Forelimb muscle (tissue), 1 donor: Measurements from ENCODE around the gene SEPTIN11. TPM values are rescaled to one million over a fixed set of nuclear protein-coding genes. Genes with fewer than 3 reads are reported as not detected.

Experiments
- DNase-seq: peaks from one replicate; pipeline ENCODE4 v3.0.0-alpha.2; 2013; ENCODE audit warnings: low read depth
- polyA plus RNA-seq: library from polyadenylated mRNA; unstranded; fragments of 120-200 nt; gene quantifications from one replicate; pipeline ENCODE4 v1.2.1, GENCODE V29; 2013; ENCODE audit not compliant: insufficient read length

The SEPTIN11 gene
- polyA plus RNA-seq: 262 TPM

DNA sequence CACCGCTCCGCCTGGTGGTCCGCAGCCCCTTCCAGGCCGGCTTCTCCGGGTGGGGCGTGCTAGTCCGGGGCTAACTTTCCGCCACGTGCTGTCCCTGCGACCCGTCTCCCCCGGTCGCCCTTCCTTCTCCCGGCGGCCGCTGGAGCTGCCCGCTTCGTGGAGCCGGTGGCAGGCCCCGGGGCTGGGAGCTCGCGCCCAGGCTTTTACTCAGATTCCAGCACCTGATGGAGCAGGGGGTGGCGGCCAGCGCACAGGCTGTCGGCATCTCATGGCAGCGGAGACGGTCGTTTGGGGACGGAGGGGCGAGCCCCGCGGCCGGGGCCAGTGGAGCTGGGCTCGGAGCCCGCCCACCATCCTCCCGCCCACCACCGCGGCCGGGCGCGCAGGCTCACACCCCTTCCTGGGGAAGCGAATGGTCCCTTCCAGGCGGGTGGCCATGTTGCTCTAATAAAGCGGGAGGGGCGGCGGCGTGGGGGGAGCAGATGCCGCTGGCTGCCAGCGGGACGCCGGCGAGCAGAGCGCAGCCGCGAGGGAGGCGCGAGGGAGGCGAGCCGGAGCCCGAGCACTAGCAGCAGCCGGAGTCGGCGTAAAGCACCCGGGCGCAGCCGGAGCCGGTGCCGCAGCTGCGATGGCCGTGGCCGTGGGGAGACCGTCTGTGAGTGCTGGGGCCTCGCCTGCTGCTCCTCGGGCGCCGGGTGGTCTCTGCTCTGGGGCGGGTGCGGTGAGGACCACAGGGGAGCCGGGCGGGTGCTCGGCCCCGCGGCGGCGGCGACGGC is at the start of gene SEPTIN11:
SEPTIN11 (plus strand) TSS at position 477 of the 776 bp plus-strand sequence; CDS start at position 629, 152 bp downstream.
- DNase-seq: peak; percentile 84

GRCh38 chr4:76902233-76902890 is 47.2 kb upstream of the SEPTIN11 start:
- DNase-seq: no peak

- no peak for DNase-seq
Measured at GRCh38 chr4:76904646-76905190, 44.8 kb upstream of the SEPTIN11 start.

- no peak for DNase-seq
Measured at GRCh38 chr4:76905521-76905920, 44.0 kb upstream of the SEPTIN11 start.

GRCh38 chr4:76909711-76910110 is 39.8 kb upstream of the SEPTIN11 start:
- no peak for DNase-seq

GRCh38 chr4:76920715-76921114 is 28.8 kb upstream of the SEPTIN11 start:
- no peak for DNase-seq

- no peak for DNase-seq
Measured at GRCh38 chr4:76923619-76924357, 25.8 kb upstream of the SEPTIN11 start.

- no peak for DNase-seq
Measured at GRCh38 chr4:76926841-76927240, 22.7 kb upstream of the SEPTIN11 start.

GRCh38 chr4:76930685-76931084 is 18.9 kb upstream of the SEPTIN11 start:
- DNase-seq: no peak

- DNase-seq: no peak
Measured at GRCh38 chr4:76931087-76931486, 18.5 kb upstream of the SEPTIN11 start.

GRCh38 chr4:76931576-76932276 is 17.8 kb upstream of the SEPTIN11 start:
- no peak for DNase-seq

GRCh38 chr4:76939184-76939583 is 10.4 kb upstream of the SEPTIN11 start:
- DNase-seq: no peak

DNA sequence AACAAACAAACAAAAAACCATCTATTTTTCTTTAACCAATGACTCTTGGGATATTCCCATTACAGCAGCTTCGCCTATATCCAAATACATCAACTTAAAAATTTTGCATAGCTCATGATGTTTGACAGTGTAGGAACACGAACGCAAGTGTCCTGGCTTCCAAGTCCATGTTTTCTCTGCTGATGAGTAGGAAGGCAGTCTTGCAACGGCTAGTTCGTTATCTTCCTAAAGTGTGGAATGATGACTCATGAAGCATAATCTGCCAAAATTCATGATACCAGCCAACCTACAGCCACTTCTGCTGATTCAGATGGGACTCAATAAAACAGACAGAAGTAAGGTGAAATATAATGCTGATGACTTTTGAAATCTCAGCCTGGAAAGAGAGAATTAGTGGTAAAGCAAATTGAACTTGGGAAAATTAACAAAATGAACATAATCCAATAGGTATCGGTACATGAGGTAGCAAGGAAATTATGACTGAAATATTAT is 6.4 kb upstream of the SEPTIN11 start:
- no peak for DNase-seq

- no peak for DNase-seq
Measured at GRCh38 chr4:76943790-76944189, 5.8 kb upstream of the SEPTIN11 start.

DNA sequence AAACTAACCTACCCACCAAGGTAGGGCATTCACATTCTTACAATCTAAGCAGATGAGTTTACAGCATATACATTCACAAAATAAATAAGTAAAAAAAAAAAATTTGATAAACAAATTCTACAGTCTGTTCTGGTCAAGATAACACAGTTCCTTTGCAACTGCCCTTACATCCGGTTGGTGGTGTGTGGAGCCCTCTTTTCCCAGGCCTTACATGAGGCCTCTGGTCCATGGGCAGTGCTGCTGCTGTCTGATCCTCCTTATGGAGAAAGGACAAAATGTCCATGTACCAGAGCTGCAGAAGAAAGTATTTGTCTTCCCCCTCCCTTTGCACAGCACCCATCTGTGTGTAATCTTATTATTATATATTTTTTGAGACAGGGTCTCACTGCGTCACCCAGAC is 2.2 kb upstream of the SEPTIN11 start:
- no peak for DNase-seq

DNA sequence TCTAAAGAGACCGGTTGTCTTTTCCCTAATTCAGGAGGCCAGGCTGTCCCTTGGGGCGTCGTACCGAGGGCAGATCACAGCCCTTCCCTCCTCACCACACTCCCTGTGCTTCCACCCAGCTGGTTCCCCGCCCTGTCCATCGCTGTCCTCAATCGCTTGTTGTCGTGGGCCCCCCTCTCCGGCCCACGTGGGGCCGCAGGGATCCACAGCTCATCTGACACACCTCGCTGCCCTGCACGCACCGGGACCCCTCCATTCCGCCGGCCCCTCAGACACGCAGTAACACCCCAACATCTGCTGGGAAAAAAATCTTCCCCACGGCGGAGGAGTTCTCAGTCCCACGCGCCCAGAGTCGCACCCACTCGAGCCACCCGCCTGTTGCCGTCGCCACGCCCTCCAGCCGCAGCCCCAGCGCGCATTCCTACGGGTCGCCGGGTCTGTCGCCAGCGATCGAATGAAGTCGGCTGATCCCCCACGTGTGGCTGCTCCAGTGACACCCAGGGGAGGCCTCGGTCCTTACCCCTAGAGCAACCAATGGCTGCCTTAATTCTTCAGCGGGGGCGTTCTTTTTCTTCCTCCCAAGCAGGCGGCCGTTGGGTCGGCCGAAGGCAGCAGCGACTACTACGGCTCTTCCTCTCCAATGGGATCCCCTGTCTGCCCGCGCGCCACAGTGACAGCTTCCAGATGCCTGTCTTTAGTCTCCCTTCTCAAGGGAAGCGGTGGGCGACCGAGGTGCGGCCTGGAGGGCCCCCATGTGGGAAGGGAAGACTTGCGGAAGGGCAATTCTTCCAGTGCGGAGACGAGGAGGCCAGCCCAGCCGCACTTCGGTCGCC is 893 bp upstream of the SEPTIN11 start:
- DNase-seq: no peak

DNA sequence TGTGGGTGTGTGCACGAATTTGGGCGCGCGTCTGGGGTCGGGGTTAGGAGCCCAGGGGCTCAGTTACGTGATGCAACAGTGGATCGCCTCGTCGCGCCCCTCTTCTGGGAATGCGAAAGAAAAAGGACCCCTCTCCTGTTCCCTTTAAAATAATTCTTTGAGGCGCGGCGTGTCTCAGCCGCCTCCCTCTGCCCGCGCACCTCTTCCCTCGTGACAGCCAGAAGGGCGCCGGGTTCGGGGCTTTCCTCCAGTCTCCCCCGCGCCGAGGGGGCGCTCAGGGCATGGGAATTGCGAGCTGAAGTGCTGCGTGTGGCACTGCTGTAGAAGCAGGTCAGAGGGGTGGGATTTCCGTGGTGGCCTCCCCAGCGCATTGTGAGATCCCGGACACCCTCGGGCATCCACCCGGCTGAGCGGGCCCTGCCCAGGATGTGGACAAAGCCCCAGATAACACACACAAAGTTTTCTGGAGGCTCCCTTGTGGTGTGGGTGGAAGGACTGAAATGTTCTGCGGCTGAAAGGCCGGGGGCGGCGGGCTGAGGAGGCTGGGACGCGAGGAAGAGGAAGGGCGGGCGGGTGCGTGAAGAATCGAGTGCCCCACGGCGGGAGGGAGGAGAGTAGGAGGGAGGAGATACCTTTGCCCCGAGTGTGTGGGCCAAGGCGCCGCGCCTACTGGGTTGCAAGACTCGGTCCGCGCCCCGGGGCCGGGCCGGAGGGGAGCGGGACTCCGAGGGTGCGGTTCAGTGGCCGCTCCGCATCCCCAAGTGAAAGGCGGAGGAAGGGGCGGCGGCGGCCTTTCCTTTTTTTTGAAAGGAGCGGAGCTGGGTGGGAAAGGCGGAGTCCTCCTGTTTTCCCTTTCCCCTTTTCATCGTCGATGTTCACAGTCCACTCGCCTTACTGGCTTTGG is 752 bp downstream of the SEPTIN11 start:
- DNase-seq: no peak

DNA sequence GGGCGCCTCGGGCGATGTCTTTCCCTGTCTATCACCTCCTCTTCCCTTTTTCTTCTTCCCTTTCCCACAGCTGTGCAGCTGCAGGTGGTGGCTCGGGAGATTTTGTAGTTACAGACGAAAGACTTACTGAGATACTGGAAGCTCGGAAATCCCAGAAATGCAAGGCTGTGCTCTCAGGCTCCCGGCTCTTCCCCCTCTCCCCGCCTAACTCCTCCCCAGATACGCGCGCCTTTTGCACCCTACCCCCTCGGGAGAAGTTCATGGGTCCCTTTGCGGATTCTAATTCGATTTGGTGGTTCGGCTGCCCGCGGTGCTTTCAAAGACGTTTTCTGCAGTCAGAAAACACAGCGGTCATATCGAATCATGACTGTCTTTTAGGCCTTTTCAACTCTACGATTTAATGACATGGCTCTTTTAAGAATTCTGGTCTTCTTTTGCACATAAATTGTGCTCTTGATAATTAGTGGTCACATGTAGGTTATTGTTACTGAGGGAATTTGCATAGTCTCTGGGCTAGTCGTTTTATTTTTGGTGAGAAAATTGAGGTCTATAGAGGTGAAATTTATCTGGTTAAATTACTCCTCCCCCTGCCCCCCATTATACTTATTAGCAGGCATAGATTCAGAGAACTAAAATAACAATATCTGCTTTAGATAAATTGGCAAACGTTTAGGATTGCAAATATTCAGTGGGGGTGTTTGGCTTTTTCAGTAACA is 1.6 kb downstream of the SEPTIN11 start:
- DNase-seq: no peak

DNA sequence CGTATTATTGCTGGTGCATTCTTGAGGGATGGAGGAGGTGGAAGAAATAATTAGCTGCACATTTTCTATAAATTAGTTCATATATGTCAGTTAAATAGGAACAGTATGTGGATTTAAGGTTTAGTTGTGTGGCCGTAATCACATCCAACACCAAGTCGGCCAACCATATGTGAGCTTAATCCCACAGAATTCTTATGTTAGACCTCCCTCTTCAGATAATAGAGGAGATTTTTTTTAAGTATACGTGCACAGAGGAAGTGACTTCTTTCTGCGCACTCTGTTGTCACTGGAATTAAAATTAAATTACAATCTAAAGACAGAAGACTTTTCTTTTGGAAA is 2.1 kb downstream of the SEPTIN11 start:
- DNase-seq: no peak
